GM23338 (cell line): ENCODE measurements around the gene FTCDNL1.

Experiments used
- CREB1 ChIP-seq: fragments of 250-450 bp; sonication (Bioruptor Pico); IDR thresholded peaks from 2 replicates; pipeline ENCODE4 v1.5.0; 2020; ENCODE audit warnings: low read depth, mild to moderate bottlenecking, moderate library complexity
- EZH2 ChIP-seq: fragments of 200-600 bp; sonication (generic); IDR thresholded peaks from one replicate; pipeline ENCODE4 v1.8.0; 2017; ENCODE audit warnings: antibody characterized with exemption, mild to moderate bottlenecking, low read depth; ENCODE audit not compliant: unreplicated experiment
- EZH2phosphoT487 ChIP-seq: fragments of 200-600 bp; sonication (generic); IDR thresholded peaks from one replicate; pipeline ENCODE4 v1.8.1; 2018; ENCODE audit warnings: antibody characterized with exemption; ENCODE audit not compliant: unreplicated experiment
- JUNB ChIP-seq: IDR thresholded peaks from one replicate; pipeline ENCODE4 v1.6.1; 2016; ENCODE audit warnings: antibody characterized with exemption; ENCODE audit not compliant: unreplicated experiment
- NANOG ChIP-seq: IDR thresholded peaks from 2 replicates; pipeline ENCODE4 v1.6.1; 2016; ENCODE audit warnings: antibody characterized with exemption, borderline replicate concordance
- POLR2AphosphoS5 ChIP-seq: IDR thresholded peaks from 2 replicates; pipeline ENCODE4 v1.6.1; 2016; ENCODE audit warnings: antibody characterized with exemption, low read depth
- STAT1 ChIP-seq: IDR thresholded peaks from one replicate; pipeline ENCODE4 v1.6.1; 2016; ENCODE audit warnings: antibody characterized with exemption; ENCODE audit not compliant: unreplicated experiment
- ZNF331 ChIP-seq: fragments of 250-450 bp; sonication (Bioruptor Pico); IDR thresholded peaks from 2 replicates; pipeline ENCODE4 v1.5.0; 2020; ENCODE audit warnings: low read depth, mild to moderate bottlenecking, moderate library complexity
- TF ChIP-seq, protein P1 (sequence below), 2 experiments: fragments of 200-600 bp in 1 of 2; sonication (generic) in 1 of 2; conservative IDR thresholded peaks; 2 replicates each; pipeline versions ENCODE4 v1.5.1 to v1.6.1; 2016 to 2017; ENCODE audit warnings: antibody characterized with exemption in 2 of 2, low read depth in 2 of 2, mild to moderate bottlenecking in 2 of 2, moderate library complexity in 1 of 2
- TF ChIP-seq, protein P2 (sequence below): IDR thresholded peaks from one replicate; pipeline ENCODE4 v1.6.1; 2018; ENCODE audit warnings: antibody characterized with exemption; ENCODE audit not compliant: unreplicated experiment

DNA sequence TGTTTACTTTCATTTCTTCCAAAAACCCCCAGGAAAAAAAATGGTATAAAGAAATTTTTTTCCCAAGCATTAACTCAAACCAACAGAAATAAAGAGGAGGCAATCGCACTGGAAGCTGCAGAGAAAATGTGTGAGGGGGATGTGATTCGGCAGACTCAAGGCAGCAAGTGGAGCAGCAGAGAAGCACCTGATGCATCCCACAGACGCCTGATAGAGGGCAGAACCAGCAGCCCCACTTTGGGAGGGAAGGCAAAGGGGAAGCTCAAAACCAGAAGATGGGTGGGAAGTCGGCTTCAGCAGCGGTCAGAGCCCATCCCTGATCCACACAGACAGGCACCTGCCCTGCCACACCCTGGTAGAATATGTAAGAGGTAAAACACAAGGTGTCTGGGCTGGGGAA, 12.6 kb downstream of the FTCDNL1 start:
- TF ChIP-seq, protein P1, sequence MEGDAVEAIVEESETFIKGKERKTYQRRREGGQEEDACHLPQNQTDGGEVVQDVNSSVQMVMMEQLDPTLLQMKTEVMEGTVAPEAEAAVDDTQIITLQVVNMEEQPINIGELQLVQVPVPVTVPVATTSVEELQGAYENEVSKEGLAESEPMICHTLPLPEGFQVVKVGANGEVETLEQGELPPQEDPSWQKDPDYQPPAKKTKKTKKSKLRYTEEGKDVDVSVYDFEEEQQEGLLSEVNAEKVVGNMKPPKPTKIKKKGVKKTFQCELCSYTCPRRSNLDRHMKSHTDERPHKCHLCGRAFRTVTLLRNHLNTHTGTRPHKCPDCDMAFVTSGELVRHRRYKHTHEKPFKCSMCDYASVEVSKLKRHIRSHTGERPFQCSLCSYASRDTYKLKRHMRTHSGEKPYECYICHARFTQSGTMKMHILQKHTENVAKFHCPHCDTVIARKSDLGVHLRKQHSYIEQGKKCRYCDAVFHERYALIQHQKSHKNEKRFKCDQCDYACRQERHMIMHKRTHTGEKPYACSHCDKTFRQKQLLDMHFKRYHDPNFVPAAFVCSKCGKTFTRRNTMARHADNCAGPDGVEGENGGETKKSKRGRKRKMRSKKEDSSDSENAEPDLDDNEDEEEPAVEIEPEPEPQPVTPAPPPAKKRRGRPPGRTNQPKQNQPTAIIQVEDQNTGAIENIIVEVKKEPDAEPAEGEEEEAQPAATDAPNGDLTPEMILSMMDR (conservative IDR thresholded peaks at IDR 0.05; ENCODE audit: low read depth in 2 of 2), result no peak
- no peak for TF ChIP-seq STAT1
- no peak for TF ChIP-seq EZH2
- no peak for TF ChIP-seq POLR2AphosphoS5
- no peak for TF ChIP-seq EZH2phosphoT487
- no peak for TF ChIP-seq NANOG
- no peak for TF ChIP-seq ZNF331
- TF ChIP-seq, protein P2, sequence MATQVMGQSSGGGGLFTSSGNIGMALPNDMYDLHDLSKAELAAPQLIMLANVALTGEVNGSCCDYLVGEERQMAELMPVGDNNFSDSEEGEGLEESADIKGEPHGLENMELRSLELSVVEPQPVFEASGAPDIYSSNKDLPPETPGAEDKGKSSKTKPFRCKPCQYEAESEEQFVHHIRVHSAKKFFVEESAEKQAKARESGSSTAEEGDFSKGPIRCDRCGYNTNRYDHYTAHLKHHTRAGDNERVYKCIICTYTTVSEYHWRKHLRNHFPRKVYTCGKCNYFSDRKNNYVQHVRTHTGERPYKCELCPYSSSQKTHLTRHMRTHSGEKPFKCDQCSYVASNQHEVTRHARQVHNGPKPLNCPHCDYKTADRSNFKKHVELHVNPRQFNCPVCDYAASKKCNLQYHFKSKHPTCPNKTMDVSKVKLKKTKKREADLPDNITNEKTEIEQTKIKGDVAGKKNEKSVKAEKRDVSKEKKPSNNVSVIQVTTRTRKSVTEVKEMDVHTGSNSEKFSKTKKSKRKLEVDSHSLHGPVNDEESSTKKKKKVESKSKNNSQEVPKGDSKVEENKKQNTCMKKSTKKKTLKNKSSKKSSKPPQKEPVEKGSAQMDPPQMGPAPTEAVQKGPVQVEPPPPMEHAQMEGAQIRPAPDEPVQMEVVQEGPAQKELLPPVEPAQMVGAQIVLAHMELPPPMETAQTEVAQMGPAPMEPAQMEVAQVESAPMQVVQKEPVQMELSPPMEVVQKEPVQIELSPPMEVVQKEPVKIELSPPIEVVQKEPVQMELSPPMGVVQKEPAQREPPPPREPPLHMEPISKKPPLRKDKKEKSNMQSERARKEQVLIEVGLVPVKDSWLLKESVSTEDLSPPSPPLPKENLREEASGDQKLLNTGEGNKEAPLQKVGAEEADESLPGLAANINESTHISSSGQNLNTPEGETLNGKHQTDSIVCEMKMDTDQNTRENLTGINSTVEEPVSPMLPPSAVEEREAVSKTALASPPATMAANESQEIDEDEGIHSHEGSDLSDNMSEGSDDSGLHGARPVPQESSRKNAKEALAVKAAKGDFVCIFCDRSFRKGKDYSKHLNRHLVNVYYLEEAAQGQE, result no peak
- TF ChIP-seq JUNB, result no peak
- no peak for TF ChIP-seq CREB1 (CRISPR knock-in tag)
